ENCODE measurements around the gene PLIN5. TPM values are rescaled to one million over a fixed set of nuclear protein-coding genes. Genes with fewer than 3 reads are reported as not detected.

The PLIN5 gene
- total RNA-seq, 1 donor from 2014 or later = 4.3 TPM

DNA sequence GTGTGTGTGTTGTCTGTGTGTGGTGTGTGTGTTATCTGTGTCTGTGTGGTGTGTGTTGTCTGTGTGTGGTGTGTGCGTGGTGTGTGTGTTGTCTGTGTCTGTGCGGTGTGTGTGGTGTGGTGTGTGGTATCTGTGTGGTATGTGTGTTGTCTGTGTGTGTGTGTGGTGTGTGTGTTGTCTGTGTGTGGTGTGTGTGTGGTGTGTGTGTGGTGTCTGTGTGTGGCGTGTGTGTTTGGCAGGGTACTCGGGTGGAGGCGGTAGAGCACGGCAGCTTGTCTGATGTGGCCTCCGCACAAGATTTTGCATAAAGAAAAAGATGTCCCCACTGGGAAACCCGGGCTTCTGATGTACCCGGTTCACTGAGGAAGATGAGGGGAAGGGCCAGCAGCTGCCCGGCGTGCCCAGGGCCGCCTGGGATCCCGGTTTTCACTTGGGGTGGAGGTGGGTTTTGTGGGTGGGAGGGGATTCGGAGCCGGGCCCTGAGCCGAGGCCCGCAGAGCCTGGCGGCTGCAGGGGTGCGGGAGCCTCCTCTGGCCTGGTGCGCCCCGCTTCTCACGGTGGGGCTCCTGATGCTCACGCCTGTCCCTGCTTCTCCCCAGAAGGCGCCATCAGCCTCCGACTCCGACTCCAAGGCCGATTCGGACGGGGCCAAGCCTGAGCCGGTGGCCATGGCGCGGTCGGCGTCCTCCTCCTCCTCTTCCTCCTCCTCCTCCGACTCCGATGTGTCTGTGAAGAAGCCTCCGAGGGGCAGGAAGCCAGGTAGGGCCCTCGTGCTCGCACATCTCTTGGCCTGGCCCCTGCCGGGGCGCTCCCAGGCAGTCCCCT, 41.7 kb downstream of the PLIN5 start:
- no peaks in the 10 kb centered on the region for H3K4me1 Mint-ChIP-seq (ENCODE audit: unreplicated experiment)
- DNase-seq (ENCODE audit: extremely low spot score, unreplicated experiment) = no peak
- H3K9me3 Mint-ChIP-seq = no peaks in the 10 kb centered on the region
- H3K36me3 Mint-ChIP-seq = no peaks in the 10 kb centered on the region
- H3K27ac Mint-ChIP-seq = no peak overlapping the region
- H3K4me3 Mint-ChIP-seq = no peak overlapping the region
- TF ChIP-seq, protein P1, sequence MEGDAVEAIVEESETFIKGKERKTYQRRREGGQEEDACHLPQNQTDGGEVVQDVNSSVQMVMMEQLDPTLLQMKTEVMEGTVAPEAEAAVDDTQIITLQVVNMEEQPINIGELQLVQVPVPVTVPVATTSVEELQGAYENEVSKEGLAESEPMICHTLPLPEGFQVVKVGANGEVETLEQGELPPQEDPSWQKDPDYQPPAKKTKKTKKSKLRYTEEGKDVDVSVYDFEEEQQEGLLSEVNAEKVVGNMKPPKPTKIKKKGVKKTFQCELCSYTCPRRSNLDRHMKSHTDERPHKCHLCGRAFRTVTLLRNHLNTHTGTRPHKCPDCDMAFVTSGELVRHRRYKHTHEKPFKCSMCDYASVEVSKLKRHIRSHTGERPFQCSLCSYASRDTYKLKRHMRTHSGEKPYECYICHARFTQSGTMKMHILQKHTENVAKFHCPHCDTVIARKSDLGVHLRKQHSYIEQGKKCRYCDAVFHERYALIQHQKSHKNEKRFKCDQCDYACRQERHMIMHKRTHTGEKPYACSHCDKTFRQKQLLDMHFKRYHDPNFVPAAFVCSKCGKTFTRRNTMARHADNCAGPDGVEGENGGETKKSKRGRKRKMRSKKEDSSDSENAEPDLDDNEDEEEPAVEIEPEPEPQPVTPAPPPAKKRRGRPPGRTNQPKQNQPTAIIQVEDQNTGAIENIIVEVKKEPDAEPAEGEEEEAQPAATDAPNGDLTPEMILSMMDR (conservative IDR thresholded peaks at IDR 0.05) = no peak
- H3K27me3 Mint-ChIP-seq = no peaks in the 10 kb centered on the region

DNA sequence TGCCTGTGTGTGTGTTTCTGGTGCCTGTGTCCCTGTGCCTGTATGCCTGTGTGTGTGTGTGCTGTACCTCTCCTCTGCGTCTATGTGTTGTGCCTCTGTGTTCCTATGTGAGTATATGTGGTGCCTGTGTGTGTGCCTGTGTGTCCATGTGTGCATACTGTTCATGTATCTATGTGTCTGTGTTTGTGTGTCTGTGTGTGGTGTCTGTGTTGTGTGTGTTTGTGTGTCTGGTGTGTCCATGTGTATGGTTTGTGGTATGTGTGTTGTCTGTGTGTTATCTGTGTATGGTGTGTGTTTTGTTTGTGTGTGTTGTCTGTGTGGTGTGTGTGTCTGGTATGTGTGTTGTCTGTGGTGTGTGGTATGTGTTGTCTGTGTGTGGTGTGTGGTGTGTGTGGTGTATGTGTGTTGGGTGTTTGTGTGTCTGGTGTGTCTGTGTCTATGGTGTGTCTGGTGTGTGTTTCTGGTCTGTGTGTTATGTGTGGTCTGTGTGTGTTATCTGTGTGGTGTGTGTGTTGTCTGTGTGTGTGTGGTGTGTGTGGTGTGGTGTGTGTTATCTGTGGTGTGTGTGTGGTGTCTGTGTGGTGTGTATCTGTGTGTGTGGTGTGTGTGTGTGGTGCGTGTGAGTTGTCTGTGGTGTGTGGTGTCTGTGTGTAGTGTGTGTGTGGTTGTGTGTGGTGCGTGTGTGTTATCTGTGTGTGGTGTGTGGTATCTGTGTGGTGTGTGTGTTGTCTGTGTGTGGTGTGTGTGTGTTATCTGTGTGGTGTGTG, 42.5 kb downstream of the PLIN5 start:
- Mint-ChIP-seq H3K4me3 (no peak overlapping the region), H3K9me3 (no peaks in the 10 kb centered on the region), H3K27me3 (no peaks in the 10 kb centered on the region), H3K4me1 (ENCODE audit: unreplicated experiment) (no peaks in the 10 kb centered on the region), H3K27ac (no peak overlapping the region), H3K36me3 (peaks cover 1% of the 10 kb centered on the region)
- no peak for DNase-seq (ENCODE audit: extremely low spot score, unreplicated experiment)
- TF ChIP-seq, protein P1 (conservative IDR thresholded peaks at IDR 0.05) = no peak

DNA sequence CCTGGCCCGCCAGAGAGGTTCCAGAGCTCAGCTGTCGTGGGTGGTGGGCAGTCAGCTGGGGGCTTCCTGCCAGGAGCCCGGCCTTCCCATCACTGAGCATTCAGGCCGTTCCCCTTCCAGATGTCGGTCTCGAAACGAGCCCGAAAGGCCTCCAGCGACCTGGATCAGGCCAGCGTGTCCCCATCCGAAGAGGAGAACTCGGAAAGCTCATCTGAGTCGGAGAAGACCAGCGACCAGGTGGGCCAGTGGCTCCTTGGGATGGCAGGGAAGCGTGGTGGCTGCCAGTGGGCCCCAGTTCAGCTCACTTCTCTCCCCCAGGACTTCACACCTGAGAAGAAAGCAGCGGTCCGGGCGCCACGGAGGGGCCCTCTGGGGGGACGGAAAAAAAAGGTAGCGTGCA, 43.6 kb downstream of the PLIN5 start:
- H3K36me3 Mint-ChIP-seq = peaks cover 3% of the 10 kb centered on the region
- DNase-seq (ENCODE audit: extremely low spot score, unreplicated experiment) = no peak
- H3K4me3 Mint-ChIP-seq = no peak overlapping the region
- no peak overlapping the region for H3K27ac Mint-ChIP-seq
- H3K9me3 Mint-ChIP-seq = no peaks in the 10 kb centered on the region
- TF ChIP-seq, protein P1 (conservative IDR thresholded peaks at IDR 0.05) = no peak
- H3K27me3 Mint-ChIP-seq = no peaks in the 10 kb centered on the region
- H3K4me1 Mint-ChIP-seq (ENCODE audit: unreplicated experiment) = no peaks in the 10 kb centered on the region

DNA sequence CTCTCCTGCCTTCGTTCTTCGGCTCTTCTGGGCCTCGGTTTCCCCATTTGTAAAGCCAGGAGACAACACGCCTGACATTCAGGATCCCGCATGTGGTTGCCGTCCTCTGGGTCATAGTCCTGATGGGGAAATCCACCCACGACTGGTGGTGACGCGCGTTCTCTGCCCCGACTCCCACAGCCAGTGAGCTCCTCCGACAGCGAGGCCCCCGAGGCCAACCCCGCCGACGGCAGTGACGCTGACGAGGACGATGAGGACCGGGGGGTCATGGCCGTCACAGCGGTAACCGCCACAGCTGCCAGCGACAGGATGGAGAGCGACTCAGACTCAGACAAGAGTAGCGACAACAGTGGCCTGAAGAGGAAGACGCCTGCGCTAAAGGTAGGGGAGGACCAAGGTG, 46.5 kb downstream of the PLIN5 start:
- TF ChIP-seq, protein P1 (conservative IDR thresholded peaks at IDR 0.05) = no peak
- no peaks in the 10 kb centered on the region for H3K9me3 Mint-ChIP-seq
- peaks cover 12% of the 10 kb centered on the region for H3K36me3 Mint-ChIP-seq
- no peak for DNase-seq (ENCODE audit: extremely low spot score, unreplicated experiment)
- no peak overlapping the region for H3K27ac Mint-ChIP-seq
- H3K27me3 Mint-ChIP-seq = no peaks in the 10 kb centered on the region
- no peaks in the 10 kb centered on the region for H3K4me1 Mint-ChIP-seq (ENCODE audit: unreplicated experiment)
- no peak overlapping the region for H3K4me3 Mint-ChIP-seq

DNA sequence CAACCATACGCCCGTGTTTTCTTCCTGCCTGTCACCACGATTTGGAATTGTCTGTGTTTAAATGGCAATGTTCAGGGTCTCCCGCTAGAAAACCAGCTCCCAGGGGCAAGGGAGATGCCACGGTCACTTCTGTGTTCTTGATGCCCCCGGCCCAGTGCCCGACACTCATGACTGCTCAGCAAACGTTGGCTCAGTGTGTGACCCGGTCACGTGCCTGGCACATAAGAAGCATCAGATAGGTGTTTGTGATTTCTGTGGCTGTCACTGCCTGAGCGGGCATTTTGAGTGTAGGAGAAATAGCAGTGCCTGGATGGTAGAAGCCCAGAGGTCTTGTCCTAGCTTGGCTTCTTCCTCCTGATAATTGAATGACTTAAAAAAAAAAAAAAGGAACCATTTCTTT, 47.5 kb downstream of the PLIN5 start:
- TF ChIP-seq, protein P1 (conservative IDR thresholded peaks at IDR 0.05) = no peak
- Mint-ChIP-seq H3K27ac (no peak overlapping the region), H3K4me1 (ENCODE audit: unreplicated experiment) (no peaks in the 10 kb centered on the region), H3K9me3 (no peaks in the 10 kb centered on the region), H3K36me3 (peaks cover 14% of the 10 kb centered on the region), H3K4me3 (no peak overlapping the region), H3K27me3 (no peaks in the 10 kb centered on the region)
- DNase-seq (ENCODE audit: extremely low spot score, unreplicated experiment) = no peak

Data from type B pancreatic cell (in vitro differentiated cells).